H9 (cell line): ENCODE data around the gene RNF103. TPM values are rescaled to one million over a fixed set of nuclear protein-coding genes. Genes with fewer than 3 reads are reported as not detected.

Source experiments
- DNase-seq: peaks from one replicate; pipeline ENCODE4 v3.0.0-alpha.2; 2017
- H2AFZ ChIP-seq: one replicate; pipeline ENCODE4 v1.6.1; 2013; ENCODE audit warnings: mild to moderate bottlenecking, low read length, control low read depth, moderate library complexity
- H2AK5ac ChIP-seq: 2 replicates; pipeline ENCODE4 v1.6.1; 2013; ENCODE audit warnings: low read length, control low read depth, mixed read lengths; ENCODE audit not compliant: insufficient read length
- H2BK120ac ChIP-seq: one replicate; pipeline ENCODE4 v1.6.1; 2013; ENCODE audit warnings: low read depth, mild to moderate bottlenecking, low read length, control low read depth, inconsistent platforms; ENCODE audit not compliant: poor library complexity, severe bottlenecking
- H2BK12ac ChIP-seq: 2 replicates; pipeline ENCODE4 v1.6.1; 2013; ENCODE audit warnings: low read length, control low read depth, mixed read lengths, low read depth; ENCODE audit not compliant: insufficient read length
- H2BK15ac ChIP-seq: 2 replicates; pipeline ENCODE4 v1.6.1; 2013; ENCODE audit warnings: low read depth, low read length, control low read depth
- H2BK20ac ChIP-seq: one replicate; pipeline ENCODE4 v1.6.1; 2013; ENCODE audit warnings: low read depth, mild to moderate bottlenecking, low read length, control low read depth, inconsistent platforms; ENCODE audit not compliant: poor library complexity, severe bottlenecking
- H2BK5ac ChIP-seq: 2 replicates; pipeline ENCODE4 v1.6.1; 2013; ENCODE audit warnings: low read length, control low read depth, mixed read lengths; ENCODE audit not compliant: insufficient read length
- H3K14ac ChIP-seq: 2 replicates; pipeline ENCODE4 v1.6.1; 2013; ENCODE audit warnings: low read length, control low read depth; ENCODE audit not compliant: insufficient read depth
- H3K18ac ChIP-seq: 2 replicates; pipeline ENCODE4 v1.6.1; 2013; ENCODE audit warnings: low read depth, mild to moderate bottlenecking, mixed read lengths, low read length, control low read depth; ENCODE audit not compliant: insufficient read length
- H3K23ac ChIP-seq: 2 replicates; pipeline ENCODE4 v1.6.1; 2013; ENCODE audit warnings: low read length, control low read depth, mixed read lengths, low read depth; ENCODE audit not compliant: insufficient read length
- H3K23me2 ChIP-seq: 2 replicates; pipeline ENCODE4 v1.6.1; 2013; ENCODE audit warnings: low read depth, mild to moderate bottlenecking, mixed read lengths, low read length, control low read depth; ENCODE audit not compliant: insufficient read length, poor library complexity, severe bottlenecking
- H3K27ac ChIP-seq: 2 replicates; pipeline ENCODE4 v1.5.1; 2013; ENCODE audit warnings: low read length, control low read depth, mixed read lengths, low read depth; ENCODE audit not compliant: insufficient read length
- H3K27me3 ChIP-seq: 2 replicates; pipeline ENCODE4 v1.6.1; 2013; ENCODE audit warnings: low read length, control low read depth, inconsistent platforms; ENCODE audit not compliant: insufficient read depth
- H3K4ac ChIP-seq: 2 replicates; pipeline ENCODE4 v1.6.1; 2013; ENCODE audit warnings: low read depth, mild to moderate bottlenecking, control low read depth, inconsistent platforms, low read length, moderate library complexity
- H3K4me1 ChIP-seq: 2 replicates; pipeline ENCODE4 v1.6.1; 2013; ENCODE audit warnings: low read length, control low read depth, inconsistent platforms; ENCODE audit not compliant: insufficient read depth
- H3K4me2 ChIP-seq: 2 replicates; pipeline ENCODE4 v1.6.1; 2013; ENCODE audit warnings: low read length, control low read depth, mixed read lengths; ENCODE audit not compliant: insufficient read length, insufficient read depth
- H3K56ac ChIP-seq: 2 replicates; pipeline ENCODE4 v1.6.1; 2013; ENCODE audit warnings: low read depth, mild to moderate bottlenecking, mixed read lengths, low read length, control low read depth; ENCODE audit not compliant: insufficient read length
- H3K79me1 ChIP-seq: 2 replicates; pipeline ENCODE4 v1.6.1; 2013; ENCODE audit warnings: low read depth, mild to moderate bottlenecking, moderate library complexity, low read length, control low read depth, inconsistent platforms; ENCODE audit not compliant: insufficient read depth, poor library complexity, severe bottlenecking
- H3K79me2 ChIP-seq: 2 replicates; pipeline ENCODE4 v1.6.1; 2013; ENCODE audit warnings: low read length, control low read depth, inconsistent platforms; ENCODE audit not compliant: insufficient read depth
- H3K9ac ChIP-seq: 2 replicates; pipeline ENCODE4 v1.6.1; 2013; ENCODE audit warnings: low read length, control low read depth, mixed read lengths; ENCODE audit not compliant: insufficient read length; ENCODE audit errors: extremely low read depth
- H3K9me3 ChIP-seq: one replicate; pipeline ENCODE4 v1.6.1; 2013; ENCODE audit warnings: low read depth, low read length, inconsistent platforms; ENCODE audit not compliant: control insufficient read depth
- H3T11ph ChIP-seq: one replicate; pipeline ENCODE4 v1.6.1; 2013; ENCODE audit warnings: mild to moderate bottlenecking, low read length, control low read depth, inconsistent platforms
- H4K20me1 ChIP-seq: one replicate; pipeline ENCODE4 v1.6.1; 2013; ENCODE audit not compliant: control insufficient read depth, insufficient read length, insufficient read depth
- H4K5ac ChIP-seq: 2 replicates; pipeline ENCODE4 v1.6.1; 2013; ENCODE audit warnings: low read depth, mild to moderate bottlenecking, mixed read lengths, low read length, control low read depth; ENCODE audit not compliant: insufficient read length
- H4K8ac ChIP-seq: replicated peaks from 2 replicates; pipeline ENCODE4 v1.6.1; 2013; ENCODE audit warnings: low read length, control low read depth, mixed read lengths, low read depth; ENCODE audit not compliant: insufficient read length
- H4K91ac ChIP-seq: 2 replicates; pipeline ENCODE4 v1.6.1; 2013; ENCODE audit warnings: low read depth, mild to moderate bottlenecking, moderate library complexity, mixed read lengths, low read length, control low read depth; ENCODE audit not compliant: insufficient read length
- H3K27ac Mint-ChIP-seq, 3 experiments: 2 replicates in 2 of 3; 3 replicates in 1 of 3; pipeline ENCODE4 v1.8.0; 2020 to 2021; ENCODE audit warnings: mixed read lengths in 3 of 3, mild to moderate bottlenecking in 1 of 3, moderate library complexity in 1 of 3
- H3K27me3 Mint-ChIP-seq: 2 replicates; pipeline ENCODE4 v1.8.0; 2021; ENCODE audit warnings: low read depth, mild to moderate bottlenecking, moderate library complexity, mixed read lengths
- H3K36me3 Mint-ChIP-seq, 3 experiments: 2 replicates in 2 of 3; 3 replicates in 1 of 3; pipeline ENCODE4 v1.8.0; 2020 to 2021; ENCODE audit warnings: low read depth in 3 of 3, mixed read lengths in 3 of 3; ENCODE audit not compliant: insufficient read depth in 1 of 3
- H3K4me1 Mint-ChIP-seq, 2 experiments: 2 replicates each; pipeline ENCODE4 v1.8.0; 2020; ENCODE audit warnings: mixed read lengths in 2 of 2
- H3K4me3 Mint-ChIP-seq, 2 experiments: 2 replicates in 1 of 2; 3 replicates in 1 of 2; pipeline ENCODE4 v1.8.0; 2020 to 2021; ENCODE audit warnings: mild to moderate bottlenecking in 2 of 2, mixed read lengths in 2 of 2, moderate library complexity in 1 of 2
- H3K9me3 Mint-ChIP-seq, 2 experiments: 2 replicates in 1 of 2; 3 replicates in 1 of 2; pipeline ENCODE4 v1.8.0; 2020; ENCODE audit warnings: mild to moderate bottlenecking in 2 of 2, mixed read lengths in 2 of 2, moderate library complexity in 1 of 2
- CTCF ChIP-seq: fragments of 200-600 bp; sonication (generic); conservative IDR thresholded peaks from 3 replicates; pipeline ENCODE4 v1.8.0; 2021; ENCODE audit warnings: antibody characterized with exemption, mild to moderate bottlenecking
- WGBS: extraction: QIAGEN DNeasy Blood & Tissue Kit; methylation state at CpG from one replicate; pipeline ENCODE4 v1.1.7; 2013; ENCODE audit warnings: missing lambda C conversion rate, low lambda C conversion rate, mixed read lengths; ENCODE audit not compliant: insufficient read length; ENCODE audit errors: extremely low coverage; 5-methylcytosine and 5-hydroxymethylcytosine counted together
- total RNA-seq: library from RNA; stranded (reverse); gene quantifications from 2 replicates; pipeline ENCODE4 v1.2.1, GENCODE V29; 2021

RNF103 gene
- total RNA-seq, 1 experiment from 2014 or later, result 7.1 TPM

- no peak for TF ChIP-seq CTCF
- no peak overlapping the region for H2AK5ac ChIP-seq
- Mint-ChIP-seq H3K9me3 (peaks cover 0 to 4% of the 10 kb centered on the region in 2 experiments; a peak in 3 of 5 replicates), H3K27ac (no peak overlapping the region), H3K36me3 (no peaks in the 10 kb centered on the region), H3K4me3 (no peak overlapping the region), H3K27me3 (peaks cover 6% of the 10 kb centered on the region), H3K4me1 (0 out of 4 replicates have a peak, but pooled peaks cover 0 to 2% of the 10 kb centered on the region in 2 experiments)
- H3K79me1 ChIP-seq, result no peaks in the 10 kb centered on the region
- H2BK12ac ChIP-seq, result no peak overlapping the region
- no peak overlapping the region for H2BK5ac ChIP-seq
- H4K91ac ChIP-seq, result no peak overlapping the region
- H2BK15ac ChIP-seq, result no peak overlapping the region
- H3K56ac ChIP-seq, result no peak overlapping the region
- H3K4me1 ChIP-seq, result no peaks in the 10 kb centered on the region
- no peak overlapping the region for H3K4me2 ChIP-seq
- H4K20me1 ChIP-seq, result no peaks in the 10 kb centered on the region
- H2BK120ac ChIP-seq, result no peak overlapping the region
- H3K23ac ChIP-seq, result no peak overlapping the region
- H3K27me3 ChIP-seq, result no peaks in the 10 kb centered on the region
- no peaks in the 10 kb centered on the region for H3K9me3 ChIP-seq
- WGBS, result no CpG with 5 or more reads among the region's 2 CpGs
- no peaks in the 10 kb centered on the region for H3K79me2 ChIP-seq
- no peak overlapping the region for H2AFZ ChIP-seq
- H4K8ac ChIP-seq, result no peak overlapping the region
- no peak overlapping the region for H3K14ac ChIP-seq
- DNase-seq, result no peak
- no peak overlapping the region for H4K5ac ChIP-seq
- no peaks in the 10 kb centered on the region for H3K23me2 ChIP-seq
- no peak overlapping the region for H3K18ac ChIP-seq
- no peak overlapping the region for H3T11ph ChIP-seq
- H3K4ac ChIP-seq, result no peak overlapping the region
- no peak overlapping the region for H2BK20ac ChIP-seq
- no peak overlapping the region for H3K27ac ChIP-seq
- no peak overlapping the region for H3K9ac ChIP-seq
Measured at GRCh38 chr2:86593266-86593665, 30.4 kb downstream of the RNF103 start.
